IPS-18a (cell line): ENCODE data around the gene GLCE.

Source experiments
- H3K27ac ChIP-seq: one replicate; pipeline ENCODE4 v1.5.1; 2013; ENCODE audit warnings: low read length
- H3K27me3 ChIP-seq: one replicate; pipeline ENCODE4 v1.6.1; 2013; ENCODE audit warnings: mild to moderate bottlenecking, low read length; ENCODE audit not compliant: control insufficient read depth, insufficient read depth
- H3K36me3 ChIP-seq: one replicate; pipeline ENCODE4 v1.6.1; 2013; ENCODE audit warnings: low read depth, low read length; ENCODE audit not compliant: control insufficient read depth
- H3K4me1 ChIP-seq: one replicate; pipeline ENCODE4 v1.6.1; 2013; ENCODE audit warnings: low read depth, low read length; ENCODE audit not compliant: control insufficient read depth
- H3K4me3 ChIP-seq: one replicate; pipeline ENCODE4 v1.5.1; 2013; ENCODE audit warnings: low read length
- H3K9ac ChIP-seq: one replicate; pipeline ENCODE4 v1.6.1; 2013; ENCODE audit warnings: mild to moderate bottlenecking, low read length, moderate library complexity
- H3K9me3 ChIP-seq: one replicate; pipeline ENCODE4 v1.6.1; 2013; ENCODE audit warnings: low read depth, low read length; ENCODE audit not compliant: control insufficient read depth

Gene GLCE

GRCh38 chr15:69217381-69217780 is 56.9 kb downstream of the GLCE start:
- H3K4me1 ChIP-seq, result no peaks in the 10 kb centered on the region
- no peaks in the 10 kb centered on the region for H3K27me3 ChIP-seq
- H3K9ac ChIP-seq, result no peak overlapping the region
- no peak overlapping the region for H3K27ac ChIP-seq
- H3K36me3 ChIP-seq, result no peaks in the 10 kb centered on the region
- H3K4me3 ChIP-seq, result no peak overlapping the region
- no peaks in the 10 kb centered on the region for H3K9me3 ChIP-seq

- Histone ChIP-seq H3K27ac (no peak overlapping the region), H3K9me3 (no peaks in the 10 kb centered on the region), H3K9ac (no peak overlapping the region), H3K36me3 (no peaks in the 10 kb centered on the region), H3K4me1 (peaks cover 9% of the 10 kb centered on the region), H3K27me3 (no peaks in the 10 kb centered on the region), H3K4me3 (no peak overlapping the region)
Observed at GRCh38 chr15:69219690-69220089, 59.3 kb downstream of the GLCE start.

- H3K9ac ChIP-seq, result no peak overlapping the region
- no peaks in the 10 kb centered on the region for H3K9me3 ChIP-seq
- H3K27me3 ChIP-seq, result no peaks in the 10 kb centered on the region
- H3K27ac ChIP-seq, result no peak overlapping the region
- H3K36me3 ChIP-seq, result no peaks in the 10 kb centered on the region
- H3K4me3 ChIP-seq, result no peak overlapping the region
- H3K4me1 ChIP-seq, result peaks cover 11% of the 10 kb centered on the region
Observed at GRCh38 chr15:69222002-69222474, 61.6 kb downstream of the GLCE start.

- Histone ChIP-seq H3K9me3 (no peaks in the 10 kb centered on the region), H3K9ac (no peak overlapping the region), H3K4me3 (no peak overlapping the region), H3K4me1 (peaks cover 11% of the 10 kb centered on the region), H3K27me3 (no peaks in the 10 kb centered on the region), H3K36me3 (no peaks in the 10 kb centered on the region), H3K27ac (no peak overlapping the region)
Observed at GRCh38 chr15:69223083-69223813, 62.8 kb downstream of the GLCE start.

GRCh38 chr15:69224383-69224782 is 63.9 kb downstream of the GLCE start:
- H3K27me3 ChIP-seq, result no peaks in the 10 kb centered on the region
- H3K9ac ChIP-seq, result no peak overlapping the region
- H3K4me3 ChIP-seq, result no peak overlapping the region
- H3K27ac ChIP-seq, result no peak overlapping the region
- no peaks in the 10 kb centered on the region for H3K9me3 ChIP-seq
- H3K4me1 ChIP-seq, result peaks cover 11% of the 10 kb centered on the region
- no peaks in the 10 kb centered on the region for H3K36me3 ChIP-seq

GRCh38 chr15:69225355-69226022 is 65.1 kb downstream of the GLCE start:
- Histone ChIP-seq H3K9ac (no peak overlapping the region), H3K4me3 (no peak overlapping the region)

GRCh38 chr15:69226023-69226355 is 65.6 kb downstream of the GLCE start:
- no peak overlapping the region for H3K4me3 ChIP-seq
- H3K27me3 ChIP-seq, result no peaks in the 10 kb centered on the region
- H3K9me3 ChIP-seq, result no peaks in the 10 kb centered on the region
- H3K36me3 ChIP-seq, result no peaks in the 10 kb centered on the region
- H3K4me1 ChIP-seq, result peaks cover 11% of the 10 kb centered on the region
- no peak overlapping the region for H3K27ac ChIP-seq
- H3K9ac ChIP-seq, result no peak overlapping the region

More at GRCh38 chr15:69225355-69226022, 65.1 kb downstream of the GLCE start:
- Histone ChIP-seq H3K9me3 (no peaks in the 10 kb centered on the region), H3K4me1 (peaks cover 11% of the 10 kb centered on the region), H3K36me3 (no peaks in the 10 kb centered on the region), H3K27me3 (no peaks in the 10 kb centered on the region), H3K27ac (no peak overlapping the region)

GRCh38 chr15:69232144-69232543 is 71.7 kb downstream of the GLCE start:
- Histone ChIP-seq H3K4me1 (no peaks in the 10 kb centered on the region), H3K4me3 (no peak overlapping the region), H3K9me3 (no peaks in the 10 kb centered on the region), H3K27me3 (no peaks in the 10 kb centered on the region), H3K27ac (no peak overlapping the region), H3K36me3 (no peaks in the 10 kb centered on the region), H3K9ac (no peak overlapping the region)

GRCh38 chr15:69232765-69233164 is 72.3 kb downstream of the GLCE start:
- no peaks in the 10 kb centered on the region for H3K36me3 ChIP-seq
- no peaks in the 10 kb centered on the region for H3K4me1 ChIP-seq
- no peak overlapping the region for H3K27ac ChIP-seq
- no peaks in the 10 kb centered on the region for H3K27me3 ChIP-seq
- H3K9ac ChIP-seq, result no peak overlapping the region
- no peak overlapping the region for H3K4me3 ChIP-seq
- H3K9me3 ChIP-seq, result no peaks in the 10 kb centered on the region

- Histone ChIP-seq H3K9ac (no peak overlapping the region), H3K36me3 (no peaks in the 10 kb centered on the region), H3K27ac (no peak overlapping the region), H3K4me1 (no peaks in the 10 kb centered on the region), H3K4me3 (no peak overlapping the region), H3K27me3 (no peaks in the 10 kb centered on the region), H3K9me3 (no peaks in the 10 kb centered on the region)
Observed at GRCh38 chr15:69234676-69235075, 74.2 kb downstream of the GLCE start.

GRCh38 chr15:69236505-69236904 is 76.1 kb downstream of the GLCE start:
- Histone ChIP-seq H3K4me3 (no peak overlapping the region), H3K36me3 (no peaks in the 10 kb centered on the region), H3K4me1 (no peaks in the 10 kb centered on the region), H3K9me3 (no peaks in the 10 kb centered on the region), H3K9ac (no peak overlapping the region), H3K27ac (no peak overlapping the region), H3K27me3 (no peaks in the 10 kb centered on the region)

GRCh38 chr15:69237718-69238117 is 77.3 kb downstream of the GLCE start:
- Histone ChIP-seq H3K9me3 (no peaks in the 10 kb centered on the region), H3K36me3 (no peaks in the 10 kb centered on the region), H3K4me1 (no peaks in the 10 kb centered on the region), H3K4me3 (no peak overlapping the region), H3K9ac (no peak overlapping the region), H3K27ac (no peak overlapping the region), H3K27me3 (no peaks in the 10 kb centered on the region)
